HG03460 (cell line): ENCODE measurements around the gene GCAT.
A peak's percentile ranks its signal among the peaks of the same experiment; 100 is the strongest.

Experiments used
- ATAC-seq: cut with Tn5 transposase; IDR thresholded peaks from one replicate; pipeline ENCODE4 v1.9.1; 2021; ENCODE audit not compliant: unreplicated experiment

The GCAT gene

GRCh38 chr22:37842015-37842793 lies 34.5 kb downstream of the GCAT start:
- no peak for ATAC-seq

GRCh38 chr22:37843741-37844089 lies 36.0 kb downstream of the GCAT start:
- ATAC-seq: peak; percentile 19

DNA sequence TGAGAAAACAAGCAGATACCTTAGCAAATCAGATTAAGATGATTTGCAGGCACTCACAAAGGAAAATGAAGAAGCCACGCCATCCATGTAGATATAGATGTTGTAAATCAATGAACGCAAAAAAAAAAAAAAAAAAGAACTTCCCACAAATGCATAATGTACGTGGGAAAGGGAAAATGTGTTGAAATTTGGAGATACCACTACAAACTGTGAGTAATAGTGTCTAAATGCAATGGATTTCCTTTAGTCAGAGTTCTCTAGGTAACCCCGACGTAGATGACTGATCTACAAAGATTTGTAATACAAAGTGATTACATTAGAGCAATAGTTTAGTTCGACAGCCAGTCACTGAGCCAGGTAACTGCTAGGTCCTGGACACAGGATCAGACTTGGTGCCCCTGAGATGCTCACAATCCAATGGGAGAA lies 37.2 kb downstream of the GCAT start:
- no peak for ATAC-seq

- no peak for ATAC-seq
Measured at GRCh38 chr22:37846433-37846832, 38.7 kb downstream of the GCAT start.

- ATAC-seq: no peak
Measured at GRCh38 chr22:37848587-37849088, 40.9 kb downstream of the GCAT start.

DNA sequence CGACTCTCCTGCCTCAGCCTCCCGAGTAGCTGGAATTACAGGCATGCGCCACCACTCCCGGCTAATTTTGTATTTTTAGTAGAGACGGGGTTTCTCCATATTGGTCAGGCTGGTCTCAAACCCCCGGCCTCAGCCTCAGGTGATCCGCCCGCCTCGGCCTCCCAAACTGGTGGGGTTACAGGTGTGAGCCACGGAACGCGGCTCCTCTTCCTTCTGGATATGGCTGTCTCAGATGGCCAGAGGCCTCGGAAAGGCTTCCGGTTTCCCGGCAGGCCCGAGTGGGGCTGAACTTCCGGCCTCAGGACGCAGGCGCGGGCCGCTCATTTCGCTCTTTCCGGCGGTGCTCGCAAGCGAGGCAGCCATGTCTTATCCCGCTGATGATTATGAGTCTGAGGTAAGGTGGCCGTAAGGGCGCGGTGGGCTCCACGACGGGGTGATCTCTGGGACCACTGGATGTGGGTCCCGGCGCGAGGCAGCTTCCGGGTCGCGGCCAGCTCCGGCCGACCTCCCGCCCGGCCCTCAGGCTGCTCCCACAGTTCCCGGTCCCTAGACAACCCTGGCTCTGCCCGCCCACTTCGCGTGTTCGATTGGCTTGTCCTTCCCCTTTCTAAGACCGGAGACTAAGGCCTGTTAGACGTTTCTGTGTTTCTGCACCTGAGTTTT lies 41.5 kb downstream of the GCAT start, which contains the start of gene EIF3L:
Gene EIF3L, plus strand, starts transcription at position 331 of the 663 bp plus-strand sequence. Its CDS starts 31 bp downstream, at position 362.
- ATAC-seq: peak; percentile 57

DNA sequence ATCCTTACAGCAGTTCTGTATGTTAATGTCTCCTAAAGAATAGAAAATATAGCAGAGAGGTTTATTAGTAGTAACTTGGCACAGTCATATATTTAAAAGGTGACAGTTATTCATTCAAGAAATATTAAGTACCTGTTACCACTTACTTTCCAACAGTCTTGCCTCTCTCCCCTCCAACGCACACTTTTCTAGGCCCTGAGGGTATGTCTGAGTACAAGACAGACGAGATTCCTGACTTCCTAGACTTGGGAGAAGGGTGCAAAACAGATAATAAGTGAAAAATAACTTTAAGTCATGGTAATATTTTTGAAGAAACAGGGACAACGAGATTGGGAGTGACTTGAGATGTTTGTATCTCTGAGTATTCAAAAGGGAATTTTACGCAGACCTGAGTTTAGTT lies 43.1 kb downstream of the GCAT start:
- ATAC-seq: no peak

DNA sequence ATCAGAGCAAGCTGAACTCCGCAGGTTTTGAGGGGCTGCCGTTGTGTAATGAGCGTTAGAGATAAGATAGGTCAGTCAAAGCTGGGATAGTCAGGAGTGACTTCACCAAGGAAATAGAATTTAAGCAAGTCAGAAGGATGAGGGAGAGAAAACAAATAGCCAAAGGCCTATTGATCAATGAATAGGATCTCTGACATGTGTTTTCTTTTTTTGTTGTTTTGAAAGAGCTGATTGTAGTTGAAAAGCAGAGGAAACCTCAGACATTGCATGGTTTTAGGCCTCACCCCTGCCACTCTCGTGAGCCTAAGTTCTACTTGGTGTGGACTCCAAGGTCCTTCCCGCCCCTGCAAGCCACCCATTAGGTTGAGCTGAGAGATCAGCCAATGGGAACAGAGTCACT lies 44.7 kb downstream of the GCAT start:
- no peak for ATAC-seq

DNA sequence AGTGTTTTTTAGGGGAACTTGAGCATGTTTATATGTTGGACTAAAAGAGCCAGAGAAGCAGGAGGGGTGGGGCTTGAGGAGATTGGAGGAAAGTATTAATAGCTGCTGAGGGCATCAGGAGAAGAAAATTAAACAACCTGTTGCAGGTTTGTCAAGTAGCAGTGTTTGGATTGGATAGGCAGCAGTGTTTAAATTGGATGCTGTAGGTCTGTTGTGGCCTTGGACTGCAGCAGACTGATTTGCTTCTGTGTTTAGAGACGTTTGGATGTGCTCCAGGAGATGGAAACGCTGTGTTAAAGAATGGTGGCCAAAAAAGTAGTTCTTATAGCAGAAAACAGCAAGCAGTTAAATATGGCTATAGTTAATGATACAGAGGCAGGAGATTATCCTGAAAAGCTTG lies 47.2 kb downstream of the GCAT start:
- ATAC-seq: no peak

DNA sequence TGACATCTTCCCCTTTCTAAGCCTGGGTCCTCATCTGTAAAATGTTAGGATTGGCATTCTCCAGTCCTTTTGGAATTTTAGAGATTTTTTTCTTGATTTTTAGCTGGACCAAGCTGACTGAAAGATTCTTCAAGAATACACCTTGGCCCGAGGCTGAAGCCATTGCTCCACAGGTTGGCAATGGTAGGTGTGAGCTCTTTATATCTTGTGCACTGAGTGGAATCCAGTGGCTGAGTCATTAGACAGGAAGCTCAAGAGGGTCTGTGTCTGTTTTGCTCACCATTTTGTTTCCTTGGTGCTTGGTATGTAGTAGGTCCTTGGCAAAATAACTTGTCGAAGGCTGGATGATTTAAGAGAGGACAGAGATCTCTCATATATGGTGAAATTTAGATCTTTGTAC lies 47.7 kb downstream of the GCAT start:
- no peak for ATAC-seq

DNA sequence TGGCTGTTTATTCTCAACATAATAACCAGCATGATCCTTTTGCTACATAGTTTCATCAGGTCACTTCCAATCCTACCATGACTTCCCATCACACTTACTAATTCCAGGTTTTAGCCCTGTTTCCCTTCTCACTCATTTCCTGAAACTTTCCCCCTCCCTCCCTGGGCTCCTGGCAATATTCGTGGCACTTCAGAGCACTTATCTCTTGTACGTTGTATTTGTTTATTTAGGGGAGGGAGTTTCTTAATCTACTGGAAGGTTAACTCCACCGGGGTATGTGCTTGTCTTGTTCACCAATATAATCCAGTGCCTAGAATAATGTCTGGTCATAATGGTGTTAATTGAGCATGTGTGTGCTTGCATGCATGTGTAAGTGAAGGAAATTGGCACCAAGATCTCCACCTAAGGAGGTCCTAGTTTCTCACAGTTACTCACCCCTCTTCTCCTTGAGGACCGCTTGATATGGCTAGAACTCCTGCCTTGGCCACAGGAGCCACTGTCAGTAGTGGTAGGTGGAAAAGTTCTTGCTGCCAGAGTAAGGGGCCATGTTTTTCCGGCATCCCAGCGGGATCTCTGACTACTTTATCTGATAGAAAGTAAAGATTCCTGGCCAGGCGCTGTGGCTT lies 53.2 kb downstream of the GCAT start:
- no peak for ATAC-seq

- ATAC-seq: no peak
Measured at GRCh38 chr22:37862570-37863325, 55.0 kb downstream of the GCAT start.

GRCh38 chr22:37865510-37865909 lies 57.8 kb downstream of the GCAT start:
- no peak for ATAC-seq
